Muscle layer of duodenum (tissue), 2 donors: ENCODE data around the gene PALLD.

Experiments used
- H3K27ac ChIP-seq: one replicate; pipeline ENCODE4 v1.7.0; 2013; ENCODE audit warnings: mild to moderate bottlenecking, low read length
- H3K27me3 ChIP-seq: one replicate; pipeline ENCODE4 v1.7.0; 2013; ENCODE audit warnings: low read depth, mild to moderate bottlenecking, control low read depth, low read length
- H3K36me3 ChIP-seq, 2 donors: one replicate each; pipeline ENCODE4 v1.7.0; 2013; ENCODE audit warnings: low read length in 2 of 2, control low read depth in 1 of 2, mild to moderate bottlenecking in 1 of 2; ENCODE audit not compliant: insufficient read depth in 2 of 2, control insufficient read depth in 1 of 2
- H3K4me1 ChIP-seq, 2 donors: one replicate each; pipeline ENCODE4 v1.7.0; 2013; ENCODE audit warnings: low read length in 2 of 2, mild to moderate bottlenecking in 2 of 2, control low read depth in 1 of 2, moderate library complexity in 1 of 2; ENCODE audit not compliant: insufficient read depth in 2 of 2, control insufficient read depth in 1 of 2
- H3K4me3 ChIP-seq, 2 donors: one replicate each; pipeline ENCODE4 v1.7.0; 2013; ENCODE audit warnings: low read length in 2 of 2, low read depth in 1 of 2, mild to moderate bottlenecking in 1 of 2
- H3K9me3 ChIP-seq, 2 donors: one replicate each; pipeline ENCODE4 v1.7.0; 2013; ENCODE audit warnings: low read length in 2 of 2, control low read depth in 1 of 2, mild to moderate bottlenecking in 1 of 2; ENCODE audit not compliant: control insufficient read depth in 1 of 2
- donor health status: healthy.

The PALLD gene

DNA sequence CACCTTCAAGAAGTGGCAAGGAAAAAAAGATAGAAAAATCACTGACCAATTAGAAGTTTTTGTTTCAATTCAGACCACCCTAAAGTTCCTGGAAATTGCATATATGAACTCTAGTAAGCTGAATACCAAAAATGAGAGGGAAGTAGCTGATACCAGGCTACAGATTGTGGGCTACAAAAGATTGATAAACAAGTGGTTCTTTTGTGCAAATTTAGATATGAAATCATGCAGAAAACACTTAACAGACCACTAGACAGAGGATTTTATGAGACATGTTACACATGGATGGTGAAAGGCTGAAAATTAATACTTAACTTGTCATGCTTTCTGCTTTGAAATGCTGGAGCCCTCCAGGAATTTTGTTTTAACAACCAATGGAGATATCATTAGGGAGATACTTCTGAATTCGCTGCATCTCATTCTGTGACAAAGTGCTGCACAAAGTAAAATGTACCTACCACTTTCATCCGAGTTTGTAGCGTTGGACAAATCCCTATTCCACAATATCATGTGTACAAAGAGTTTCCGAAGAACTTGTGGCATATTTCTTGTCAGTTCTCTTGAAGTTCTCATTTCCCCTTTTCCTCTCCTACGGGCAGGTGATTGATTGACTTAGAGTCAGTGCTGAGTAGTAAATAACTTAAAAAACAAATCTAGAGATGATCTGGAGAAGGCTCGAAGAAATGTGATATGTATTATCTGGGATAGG is 235.0 kb downstream of the PALLD start:
- Histone ChIP-seq H3K27ac (no peak overlapping the region), H3K36me3 (no peaks in the 10 kb centered on the region), H3K4me1 (peaks cover 0 to 4% of the 10 kb centered on the region in 2 donors), H3K9me3 (no peaks in the 10 kb centered on the region), H3K27me3 (no peaks in the 10 kb centered on the region), H3K4me3 (no peak overlapping the region)

DNA sequence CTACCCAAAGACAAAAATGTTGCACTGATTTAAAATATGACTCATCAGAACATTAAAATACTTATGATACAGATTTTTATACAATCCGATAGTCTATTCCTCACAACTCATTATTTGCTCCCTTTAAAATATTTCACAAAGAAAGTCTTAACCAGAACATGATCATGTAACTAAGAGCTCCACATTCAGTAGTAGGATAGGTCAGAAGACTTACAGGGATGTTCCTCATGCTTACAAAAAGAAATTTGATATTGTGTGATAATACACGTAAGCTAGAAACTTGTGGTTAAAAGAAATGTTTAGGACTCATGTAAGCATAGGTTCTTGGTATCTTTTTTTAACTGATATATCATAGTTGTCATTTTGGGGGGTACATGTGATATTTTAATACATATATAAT is 235.9 kb downstream of the PALLD start:
- peaks cover 0 to 4% of the 10 kb centered on the region in 2 donors for H3K4me1 ChIP-seq
- H3K9me3 ChIP-seq: no peaks in the 10 kb centered on the region
- H3K27ac ChIP-seq: no peak overlapping the region
- no peaks in the 10 kb centered on the region for H3K27me3 ChIP-seq
- no peak overlapping the region for H3K4me3 ChIP-seq
- H3K36me3 ChIP-seq: no peaks in the 10 kb centered on the region

DNA sequence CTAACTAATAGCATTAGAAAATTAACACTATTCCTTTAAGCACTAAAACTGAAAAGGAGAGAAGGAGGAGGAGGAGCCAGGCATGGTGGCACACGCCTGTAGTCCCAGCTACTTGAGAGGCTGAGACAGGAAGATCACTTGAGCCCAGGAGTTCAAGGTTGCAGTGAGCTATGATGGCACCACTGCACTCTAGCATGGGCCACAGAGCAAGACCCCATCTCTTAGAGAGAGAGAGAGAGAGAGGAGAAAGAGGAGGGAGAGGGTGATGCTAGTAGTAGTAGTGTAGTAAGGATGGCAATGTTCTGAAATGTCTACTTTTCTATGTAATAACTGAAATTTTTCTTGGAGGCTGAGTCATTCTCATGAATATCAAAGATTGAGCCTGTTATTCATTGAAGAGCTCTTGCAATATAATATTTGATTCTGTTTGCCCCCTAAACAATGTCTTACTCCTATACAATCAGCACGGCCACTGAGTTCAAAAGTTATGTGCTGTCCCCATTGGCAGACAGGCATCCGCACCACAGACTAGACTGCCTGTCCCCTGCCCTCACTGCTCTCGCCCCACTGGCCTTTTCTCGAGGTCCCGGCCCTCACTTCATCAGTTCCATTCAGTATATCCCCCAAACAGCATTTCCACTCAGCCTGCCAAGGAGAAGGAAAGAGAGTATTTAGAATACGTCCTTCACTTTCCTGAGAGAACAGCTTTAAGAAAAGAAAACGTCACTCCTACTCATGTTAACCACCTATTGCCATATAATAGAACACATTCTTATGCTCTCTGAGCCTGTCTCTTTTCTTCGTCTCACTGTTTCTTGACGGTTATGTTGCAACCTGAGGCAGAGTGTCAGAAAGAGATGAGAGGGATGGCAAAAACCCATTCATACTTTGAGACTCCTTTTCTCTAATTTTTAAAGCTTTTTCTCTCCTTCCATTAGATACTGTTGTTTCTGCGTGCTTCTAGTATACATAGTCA is 238.1 kb downstream of the PALLD start:
- no peak overlapping the region for H3K4me3 ChIP-seq
- no peaks in the 10 kb centered on the region for H3K27me3 ChIP-seq
- H3K36me3 ChIP-seq: no peaks in the 10 kb centered on the region
- H3K4me1 ChIP-seq: peaks cover 0 to 4% of the 10 kb centered on the region in 2 donors
- no peak overlapping the region for H3K27ac ChIP-seq
- H3K9me3 ChIP-seq: no peaks in the 10 kb centered on the region

DNA sequence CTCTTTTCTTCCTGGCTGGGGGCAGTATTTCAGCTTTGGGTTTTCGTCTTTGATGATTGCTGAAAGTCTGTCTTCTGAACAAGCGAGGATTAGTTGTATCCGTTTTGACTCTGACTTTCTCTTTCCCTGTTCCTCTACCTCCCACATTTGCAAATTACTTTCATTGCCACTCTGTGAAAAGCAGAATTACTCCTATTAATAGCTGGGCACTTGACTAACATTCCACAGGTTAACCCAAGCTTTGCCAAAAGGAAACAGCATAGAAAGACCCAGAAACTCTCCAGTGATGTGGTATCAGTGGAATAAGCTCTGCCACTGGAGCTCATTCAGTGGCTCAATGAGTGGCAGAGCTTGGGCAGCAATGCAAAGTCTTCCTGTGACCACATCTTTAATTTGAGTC is 238.9 kb downstream of the PALLD start:
- Histone ChIP-seq H3K9me3 (no peaks in the 10 kb centered on the region), H3K4me1 (peaks cover 0 to 4% of the 10 kb centered on the region in 2 donors), H3K4me3 (no peak overlapping the region), H3K36me3 (no peaks in the 10 kb centered on the region), H3K27me3 (no peaks in the 10 kb centered on the region), H3K27ac (no peak overlapping the region)

DNA sequence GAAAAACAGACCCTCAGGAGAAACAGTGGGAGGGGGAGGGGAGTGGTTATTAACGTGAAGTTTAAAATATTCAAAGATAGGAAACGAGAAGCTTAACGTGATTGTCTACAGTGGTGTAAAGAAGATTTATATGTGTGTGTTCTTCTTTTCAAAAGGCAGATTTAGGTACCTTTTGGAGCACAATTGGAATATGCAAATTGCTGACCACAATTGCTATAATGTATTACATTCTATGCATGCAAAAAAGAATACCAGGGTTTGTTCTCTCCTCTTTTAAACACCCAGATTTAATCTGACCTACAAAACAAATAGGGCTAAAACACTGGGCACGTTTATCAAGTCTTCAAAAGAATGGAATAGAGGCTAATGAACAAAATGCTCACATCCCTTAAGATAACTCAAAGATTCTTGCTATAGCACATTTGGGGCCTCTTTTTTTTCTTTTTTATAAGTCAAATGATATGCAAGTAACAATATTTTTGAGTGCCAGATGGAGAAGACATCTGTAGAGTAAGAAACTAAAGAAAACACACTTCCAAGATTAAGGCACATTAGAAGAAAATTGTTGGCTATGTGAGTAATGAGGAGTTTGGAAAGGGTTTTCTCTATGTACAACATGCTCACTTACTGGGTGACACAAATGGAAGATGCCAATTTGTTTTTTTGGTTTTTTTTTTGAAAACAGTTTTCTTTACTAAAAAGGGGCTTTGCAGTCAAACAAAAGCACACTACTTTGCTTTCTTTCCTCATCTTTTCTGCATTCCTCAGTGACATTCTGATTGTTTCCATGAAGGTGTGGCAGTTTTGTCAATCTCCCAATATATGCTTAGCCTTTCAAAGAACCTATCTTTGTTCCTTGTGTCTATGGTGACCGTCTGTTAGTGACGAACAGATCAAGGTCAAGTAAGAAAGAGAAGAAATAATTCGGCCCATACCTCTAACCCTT is 240.3 kb downstream of the PALLD start:
- Histone ChIP-seq H3K36me3 (no peaks in the 10 kb centered on the region), H3K9me3 (no peaks in the 10 kb centered on the region), H3K27ac (no peak overlapping the region), H3K4me3 (no peak overlapping the region), H3K4me1 (peaks cover 0 to 4% of the 10 kb centered on the region in 2 donors), H3K27me3 (no peaks in the 10 kb centered on the region)

DNA sequence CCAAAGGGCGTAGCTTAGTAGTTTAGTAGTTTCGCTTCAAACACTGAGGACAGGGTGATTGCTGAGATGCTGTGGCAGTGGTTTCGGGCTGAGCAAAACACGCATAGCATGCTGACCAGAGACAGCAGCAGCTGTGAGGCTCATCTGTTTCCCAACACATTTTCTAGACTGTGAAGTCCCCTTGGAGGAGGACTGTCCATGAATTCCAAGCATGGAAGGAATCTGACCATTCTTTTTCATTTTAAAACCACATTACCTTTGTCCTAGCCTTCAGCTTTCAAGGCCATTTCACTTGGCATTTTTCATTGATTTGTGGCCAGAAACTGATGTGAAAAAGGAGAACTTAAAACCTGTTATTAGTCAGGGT is 240.9 kb downstream of the PALLD start:
- H3K4me1 ChIP-seq: peaks cover 0 to 4% of the 10 kb centered on the region in 2 donors
- no peaks in the 10 kb centered on the region for H3K9me3 ChIP-seq
- H3K36me3 ChIP-seq: no peaks in the 10 kb centered on the region
- no peaks in the 10 kb centered on the region for H3K27me3 ChIP-seq
- no peak overlapping the region for H3K27ac ChIP-seq
- no peak overlapping the region for H3K4me3 ChIP-seq

DNA sequence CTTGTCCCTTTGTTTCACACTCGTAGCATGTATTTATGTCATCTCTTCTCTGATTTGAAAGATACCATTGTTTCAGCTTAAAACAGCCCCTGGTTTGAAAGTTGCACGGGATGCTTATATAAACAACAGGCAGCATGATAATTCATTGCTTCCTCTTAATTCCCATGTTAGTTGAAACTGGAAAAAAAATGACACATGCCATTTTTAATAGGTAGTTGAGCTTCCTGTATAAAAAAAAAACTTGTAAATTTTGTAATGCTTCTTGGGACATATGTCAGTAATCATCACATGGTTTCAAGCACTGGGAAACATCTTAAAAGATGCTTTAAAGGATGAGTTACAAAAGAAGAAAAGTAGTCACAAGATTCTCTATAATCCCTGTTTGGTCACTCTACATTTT is 243.0 kb downstream of the PALLD start:
- Histone ChIP-seq H3K9me3 (no peaks in the 10 kb centered on the region), H3K4me1 (peaks cover 0 to 4% of the 10 kb centered on the region in 2 donors), H3K27me3 (no peaks in the 10 kb centered on the region), H3K4me3 (no peak overlapping the region), H3K27ac (no peak overlapping the region), H3K36me3 (no peaks in the 10 kb centered on the region)

DNA sequence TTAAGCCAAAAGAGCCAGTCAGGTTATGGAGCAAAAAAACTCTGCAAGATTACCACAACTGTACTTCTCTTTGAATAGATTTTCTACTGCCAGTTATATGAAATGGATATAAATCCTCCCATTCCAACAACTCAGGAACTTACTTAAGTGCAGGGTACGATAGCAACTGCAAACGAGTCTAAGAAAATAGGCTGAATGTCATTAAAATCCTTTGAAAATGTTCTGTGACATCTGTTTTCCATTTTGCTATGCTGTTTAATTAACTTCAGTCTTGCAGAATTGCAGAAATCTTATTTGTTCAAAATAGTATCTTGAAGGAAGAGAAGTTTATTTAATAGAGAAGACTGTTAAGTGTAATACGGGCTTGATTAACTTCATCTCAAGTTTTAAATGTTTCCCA is 243.8 kb downstream of the PALLD start:
- Histone ChIP-seq H3K27ac (no peak overlapping the region), H3K9me3 (no peaks in the 10 kb centered on the region), H3K36me3 (no peaks in the 10 kb centered on the region), H3K4me1 (peaks cover 0 to 4% of the 10 kb centered on the region in 2 donors), H3K4me3 (no peak overlapping the region), H3K27me3 (no peaks in the 10 kb centered on the region)

DNA sequence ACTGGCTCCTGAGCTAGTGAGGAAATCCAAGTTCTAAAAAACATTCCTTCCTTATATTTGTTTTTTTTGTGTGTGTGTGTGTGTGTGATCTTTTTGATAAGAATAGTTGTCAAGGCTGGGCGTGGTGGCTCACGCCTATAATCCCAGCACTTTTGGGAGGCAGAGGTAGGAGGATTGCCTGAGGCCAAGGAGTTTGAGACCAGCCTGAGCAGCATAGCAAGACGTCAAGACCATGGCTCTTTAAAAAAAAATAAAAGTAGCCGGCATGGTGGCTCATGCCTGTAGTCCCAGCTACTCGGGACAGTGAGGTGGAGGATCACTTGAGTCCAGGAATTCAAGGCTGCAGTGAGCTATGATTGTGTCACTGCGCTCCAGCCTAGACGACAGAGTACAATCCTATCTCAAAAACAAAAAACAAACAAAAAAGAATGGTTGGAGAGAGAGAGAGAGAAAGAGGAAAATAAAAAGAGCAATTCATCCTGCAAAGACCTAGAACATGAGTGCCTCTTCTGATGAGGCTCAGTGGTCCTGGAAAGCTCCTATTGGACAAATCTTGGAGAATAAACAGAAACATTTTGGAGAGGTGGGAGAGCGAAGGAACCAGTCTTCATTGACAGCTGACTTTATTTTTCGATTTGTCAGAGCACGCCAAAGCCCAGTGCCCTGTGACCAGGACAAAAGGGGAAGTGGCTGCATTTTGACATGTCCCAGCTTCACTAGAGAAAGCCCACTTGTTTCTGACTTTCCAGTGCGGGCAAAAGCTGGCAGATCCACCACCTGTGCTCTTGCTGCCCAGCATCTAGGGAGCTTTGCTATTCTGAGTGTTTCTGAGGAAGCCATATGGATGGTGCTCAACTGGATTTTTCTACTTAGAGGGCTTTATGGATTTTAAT is 244.7 kb downstream of the PALLD start:
- no peaks in the 10 kb centered on the region for H3K36me3 ChIP-seq
- H3K9me3 ChIP-seq: no peaks in the 10 kb centered on the region
- no peak overlapping the region for H3K27ac ChIP-seq
- H3K4me1 ChIP-seq: no peaks in the 10 kb centered on the region
- H3K4me3 ChIP-seq: no peak overlapping the region
- no peaks in the 10 kb centered on the region for H3K27me3 ChIP-seq

DNA sequence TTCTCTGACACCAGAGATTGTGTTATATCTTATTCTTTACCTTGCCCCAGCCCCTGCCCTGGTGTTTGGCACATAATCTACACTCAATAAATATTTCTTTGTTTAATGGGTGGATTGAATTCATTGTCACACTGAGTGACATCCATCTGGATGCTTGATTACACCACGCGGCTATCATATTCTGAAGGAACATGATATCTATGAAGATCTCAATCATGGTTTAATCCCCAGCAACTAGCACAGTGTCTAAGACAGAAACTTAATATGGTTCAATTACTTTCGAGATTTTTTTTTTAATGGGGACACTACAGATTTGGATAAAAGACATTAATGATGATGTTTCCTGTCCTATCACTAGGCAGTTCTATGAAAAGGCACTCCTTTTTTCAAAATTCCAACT is 246.3 kb downstream of the PALLD start:
- no peaks in the 10 kb centered on the region for H3K36me3 ChIP-seq
- H3K27me3 ChIP-seq: no peaks in the 10 kb centered on the region
- no peak overlapping the region for H3K4me3 ChIP-seq
- H3K9me3 ChIP-seq: no peaks in the 10 kb centered on the region
- H3K27ac ChIP-seq: no peak overlapping the region
- H3K4me1 ChIP-seq: no peaks in the 10 kb centered on the region
